K562 (cell line): ENCODE data around the gene CXCL9. TPM values are rescaled to one million over a fixed set of nuclear protein-coding genes. Genes with fewer than 3 reads are reported as not detected.

ENCODE experiments used
- ASH1L ChIP-seq: fragments of 450-650 bp; IDR thresholded peaks from 2 replicates; pipeline ENCODE4 v1.6.1; 2018; ENCODE audit warnings: borderline replicate concordance, mild to moderate bottlenecking, low read depth; ENCODE audit not compliant: partially characterized antibody
- GATA2 ChIP-seq: sonication (generic); formaldehyde crosslinking; IDR thresholded peaks from 2 replicates; pipeline ENCODE4 v1.4.0; 2020; ENCODE audit warnings: mild to moderate bottlenecking, missing genetic modification reagents
- IRF2 ChIP-seq: sonication (generic); formaldehyde crosslinking; IDR thresholded peaks from 2 replicates; pipeline ENCODE4 v1.8.1; 2022; ENCODE audit warnings: mild to moderate bottlenecking, missing genetic modification reagents
- NEUROD1 ChIP-seq: fragments of 150-350 bp; IDR thresholded peaks from 2 replicates; pipeline ENCODE4 v1.6.1; 2014; ENCODE audit warnings: borderline replicate concordance, low read length, low read depth; ENCODE audit not compliant: partially characterized antibody
- PURB ChIP-seq: sonication (generic); formaldehyde crosslinking; IDR thresholded peaks from 2 replicates; pipeline ENCODE4 v1.9.0; 2021; ENCODE audit warnings: low read depth, mild to moderate bottlenecking, missing genetic modification reagents
- TSHZ1 ChIP-seq: fragments of 250-450 bp; sonication (Bioruptor Pico); IDR thresholded peaks from 2 replicates; pipeline ENCODE4 v1.4.0; 2020; ENCODE audit warnings: mild to moderate bottlenecking, moderate library complexity
- USF1 ChIP-seq: sonication (generic); formaldehyde crosslinking; IDR thresholded peaks from 2 replicates; pipeline ENCODE4 v1.9.0; 2022; ENCODE audit warnings: mild to moderate bottlenecking, missing genetic modification reagents
- ZEB2 ChIP-seq: fragments of 450-650 bp; IDR thresholded peaks from 2 replicates; pipeline ENCODE4 v1.6.1; 2016
- ZNF146 ChIP-seq: IDR thresholded peaks from one replicate; pipeline ENCODE4 v1.6.1; 2018; ENCODE audit warnings: missing compliant biosample characterization; ENCODE audit not compliant: unreplicated experiment
- ZNF561 ChIP-seq: fragments of 450-650 bp; formaldehyde crosslinking; conservative IDR thresholded peaks from 2 replicates; pipeline ENCODE4 v1.4.0; 2020; ENCODE audit warnings: mild to moderate bottlenecking, moderate library complexity
- ZNF609 ChIP-seq: sonication (generic); formaldehyde crosslinking; IDR thresholded peaks from 2 replicates; pipeline ENCODE4 v1.8.1; 2023; ENCODE audit warnings: missing genetic modification reagents, mild to moderate bottlenecking, borderline replicate concordance
- ZZZ3 ChIP-seq: fragments of 450-650 bp; IDR thresholded peaks from 2 replicates; pipeline ENCODE4 v1.6.1; 2016; ENCODE audit warnings: antibody characterized with exemption, mild to moderate bottlenecking, moderate library complexity
- polyA plus RNA-seq, 8 experiments: library from polyadenylated mRNA; depleted of rRNA in 4 of 8; stranded (reverse) in 5 of 8; unstranded in 3 of 8; fragments of >200 nt; fragmentation: Nextera tagmentation in 2 of 8; fragmentation: Illumina TruSeq in 1 of 8; extraction: Ambion mirVana in 2 of 8; extraction: Trizol in 1 of 8; gene quantifications; 2 replicates each; pipeline versions ENCODE4 v1.2.1 to v1.2.3, GENCODE V29; 2011 to 2014; ENCODE audit warnings: inconsistent platforms in 1 of 8, missing spikeins in 1 of 8
- total RNA-seq, 7 experiments: library from RNA; depleted of rRNA in 6 of 7; stranded (reverse); fragments of >200 nt in 6 of 7; fragmentation: Illumina TruSeq in 2 of 7; extraction: Trizol in 2 of 7; gene quantifications; 2 replicates each; pipeline versions ENCODE4 v1.2.1 to v1.2.3, GENCODE V29; 2011 to 2021; ENCODE audit warnings: low replicate concordance in 1 of 7
- TF ChIP-seq, protein P1 (sequence below): IDR thresholded peaks from 2 replicates; pipeline ENCODE4 v1.6.1; 2016; ENCODE audit warnings: missing genetic modification characterization, missing compliant biosample characterization
- TF ChIP-seq, protein P2 (sequence below): sonication (generic); formaldehyde crosslinking; IDR thresholded peaks from 2 replicates; pipeline ENCODE4 v1.8.0; 2022; ENCODE audit warnings: mild to moderate bottlenecking, missing genetic modification reagents, borderline replicate concordance

Gene CXCL9
- total and polyA plus RNA-seq, 9 of the 15 experiments (the other 6 are each of a cell fraction or from before 2014, with no cell fraction given): not detected

GRCh38 chr4:76002176-76002575 lies 5.1 kb downstream of the CXCL9 start (continued):
- TF ChIP-seq ASH1L: no peak
- no peak for TF ChIP-seq ZNF146
- no peak for TF ChIP-seq ZEB2
- TF ChIP-seq USF1: no peak
- TF ChIP-seq GATA2: no peak
- no peak for TF ChIP-seq ZNF609 (CRISPR knock-in tag)
- no peak for TF ChIP-seq IRF2 (CRISPR knock-in tag)
- TF ChIP-seq, protein P1, sequence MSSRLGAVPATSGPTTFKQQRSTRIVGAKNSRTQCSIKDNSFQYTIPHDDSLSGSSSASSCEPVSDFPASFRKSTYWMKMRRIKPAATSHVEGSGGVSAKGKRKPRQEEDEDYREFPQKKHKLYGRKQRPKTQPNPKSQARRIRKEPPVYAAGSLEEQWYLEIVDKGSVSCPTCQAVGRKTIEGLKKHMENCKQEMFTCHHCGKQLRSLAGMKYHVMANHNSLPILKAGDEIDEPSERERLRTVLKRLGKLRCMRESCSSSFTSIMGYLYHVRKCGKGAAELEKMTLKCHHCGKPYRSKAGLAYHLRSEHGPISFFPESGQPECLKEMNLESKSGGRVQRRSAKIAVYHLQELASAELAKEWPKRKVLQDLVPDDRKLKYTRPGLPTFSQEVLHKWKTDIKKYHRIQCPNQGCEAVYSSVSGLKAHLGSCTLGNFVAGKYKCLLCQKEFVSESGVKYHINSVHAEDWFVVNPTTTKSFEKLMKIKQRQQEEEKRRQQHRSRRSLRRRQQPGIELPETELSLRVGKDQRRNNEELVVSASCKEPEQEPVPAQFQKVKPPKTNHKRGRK: no peak
- TF ChIP-seq ZZZ3: no peak
- TF ChIP-seq TSHZ1 (CRISPR knock-in tag): no peak
- TF ChIP-seq, protein P2, sequence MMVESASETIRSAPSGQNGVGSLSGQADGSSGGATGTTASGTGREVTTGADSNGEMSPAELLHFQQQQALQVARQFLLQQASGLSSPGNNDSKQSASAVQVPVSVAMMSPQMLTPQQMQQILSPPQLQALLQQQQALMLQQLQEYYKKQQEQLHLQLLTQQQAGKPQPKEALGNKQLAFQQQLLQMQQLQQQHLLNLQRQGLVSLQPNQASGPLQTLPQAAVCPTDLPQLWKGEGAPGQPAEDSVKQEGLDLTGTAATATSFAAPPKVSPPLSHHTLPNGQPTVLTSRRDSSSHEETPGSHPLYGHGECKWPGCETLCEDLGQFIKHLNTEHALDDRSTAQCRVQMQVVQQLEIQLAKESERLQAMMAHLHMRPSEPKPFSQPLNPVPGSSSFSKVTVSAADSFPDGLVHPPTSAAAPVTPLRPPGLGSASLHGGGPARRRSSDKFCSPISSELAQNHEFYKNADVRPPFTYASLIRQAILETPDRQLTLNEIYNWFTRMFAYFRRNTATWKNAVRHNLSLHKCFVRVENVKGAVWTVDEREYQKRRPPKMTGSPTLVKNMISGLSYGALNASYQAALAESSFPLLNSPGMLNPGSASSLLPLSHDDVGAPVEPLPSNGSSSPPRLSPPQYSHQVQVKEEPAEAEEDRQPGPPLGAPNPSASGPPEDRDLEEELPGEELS (CRISPR knock-in tag): no peak
- no peak for TF ChIP-seq NEUROD1
- no peak for TF ChIP-seq PURB (CRISPR knock-in tag)
- no peak for TF ChIP-seq ZNF561 (CRISPR knock-in tag)
